Activated CD4-positive, alpha-beta T cell treated with anti-CD3 and anti-CD28 coated beads, Interleukin-2, amount 10 ng/mL, durations not matched to agents 24 days and 14 days (primary cell): ENCODE measurements around the gene ZNF195. TPM values are rescaled to one million over a fixed set of nuclear protein-coding genes. Genes with fewer than 3 reads are reported as not detected.
A peak's percentile ranks its signal among the peaks of the same experiment; 100 is the strongest.
"Not testable (repeated sequence)": the region's sequence is repeated elsewhere in the genome, so short reads cannot be mapped to it uniquely, and the experiment has no call there.

ENCODE experiments used
- DNase-seq: peaks from one replicate; pipeline ENCODE4 v3.0.0; 2022
- H3K27ac Mint-ChIP-seq: one replicate; pipeline ENCODE4 v1.8.0; 2022; ENCODE audit warnings: mild to moderate bottlenecking, mixed read lengths
- H3K27me3 Mint-ChIP-seq: one replicate; pipeline ENCODE4 v1.8.0; 2022; ENCODE audit warnings: mixed read lengths
- H3K36me3 Mint-ChIP-seq: one replicate; pipeline ENCODE4 v1.8.0; 2022; ENCODE audit warnings: low read depth, mild to moderate bottlenecking, mixed read lengths
- H3K4me1 Mint-ChIP-seq: one replicate; pipeline ENCODE4 v1.8.0; 2021; ENCODE audit warnings: mixed read lengths
- H3K4me3 Mint-ChIP-seq: one replicate; pipeline ENCODE4 v1.8.0; 2022; ENCODE audit warnings: mild to moderate bottlenecking, moderate library complexity, mixed read lengths
- H3K9me3 Mint-ChIP-seq: one replicate; pipeline ENCODE4 v1.8.0; 2021; ENCODE audit warnings: mixed read lengths
- intact Hi-C: fragments of 100-400 bp; cut with micrococcal nuclease; formaldehyde crosslinking; loops from one replicate; pipeline ENCODE4 v1.15.1; 2023
- total RNA-seq: library from RNA; stranded (reverse); gene quantifications from 2 replicates; pipeline ENCODE4 v1.2.3, GENCODE V29; 2022

The ZNF195 gene
- total RNA-seq, result 39.4 and 44.0 TPM in 2 replicates

GRCh38 chr11:3378426-3379423 is at the start of gene ZNF195:
ZNF195 (minus strand) TSS chr11:3379146; CDS start chr11:3379040, 106 bp downstream.
- Mint-ChIP-seq H3K27ac (peak within 1 kb of the TSS; percentile 97), H3K9me3 (peaks cover 26% of the 10 kb centered on the region), H3K27me3 (no peaks in the 10 kb centered on the region), H3K4me3 (peak within 1 kb of the TSS; percentile 98), H3K36me3 (peaks cover 50% of the 10 kb centered on the region), H3K4me1 (peaks cover 22% of the 10 kb centered on the region)
- peak; percentile 99 for DNase-seq
- intact Hi-C loops, result loop anchor here (1.0 kb wide), 1 partner anchor 44 kb away; no protein-coding TSS in a partner anchor

DNA sequence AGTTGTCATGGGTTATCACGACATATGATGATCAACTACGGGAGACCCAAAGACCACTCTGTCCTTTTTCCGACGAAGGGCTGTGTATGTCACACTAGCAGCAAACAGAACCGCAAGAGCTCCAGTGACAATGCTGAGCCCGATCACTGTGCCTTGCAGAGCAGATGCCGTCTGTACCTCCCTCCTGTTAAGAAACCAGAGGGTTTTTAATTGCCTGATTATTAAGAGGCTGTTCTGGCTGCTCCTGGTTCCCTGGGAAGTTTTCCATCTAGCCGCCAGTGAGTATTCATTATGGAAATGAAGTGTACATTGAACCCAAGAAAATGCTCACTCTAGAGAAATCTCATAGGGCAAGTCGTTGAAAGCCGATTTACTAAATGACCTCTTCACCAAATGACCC is 49.1 kb upstream of the ZNF195 start:
- peaks cover 23% of the 10 kb centered on the region for H3K27me3 Mint-ChIP-seq
- DNase-seq, H3K4me1 Mint-ChIP-seq, intact Hi-C loops, H3K9me3 Mint-ChIP-seq, H3K36me3 Mint-ChIP-seq, H3K4me3 Mint-ChIP-seq, H3K27ac Mint-ChIP-seq: not testable (repeated sequence)

- H3K36me3 Mint-ChIP-seq, H3K27ac Mint-ChIP-seq, DNase-seq, H3K4me3 Mint-ChIP-seq, intact Hi-C loops, H3K9me3 Mint-ChIP-seq, H3K4me1 Mint-ChIP-seq: not testable (repeated sequence)
- H3K27me3 Mint-ChIP-seq, result peaks cover 27% of the 10 kb centered on the region
These were observed 47.6 kb upstream of the ZNF195 start for GRCh38 chr11:3426541-3426940.

DNA sequence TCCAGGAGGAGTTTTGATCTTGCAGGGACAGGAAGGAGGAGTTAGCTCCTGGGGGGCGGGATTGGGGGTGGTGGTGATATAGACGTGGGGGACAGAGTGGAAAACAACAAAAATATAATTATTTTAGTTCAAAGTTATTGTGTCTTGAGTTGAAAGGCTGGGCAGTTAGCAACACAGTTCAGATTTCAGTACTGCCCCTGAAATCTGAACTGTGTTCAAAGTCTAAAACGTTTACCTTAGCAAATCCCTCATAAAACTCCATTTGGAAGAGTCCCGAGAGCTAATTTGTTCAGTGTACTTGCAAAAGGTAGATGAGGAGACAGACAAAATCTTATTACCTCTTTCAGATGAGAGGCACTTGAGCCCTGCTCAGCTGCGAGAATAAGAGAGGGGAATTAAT is 45.0 kb upstream of the ZNF195 start:
- H3K9me3 Mint-ChIP-seq, H3K4me1 Mint-ChIP-seq, H3K36me3 Mint-ChIP-seq, DNase-seq, H3K27ac Mint-ChIP-seq: not testable (repeated sequence)
- Mint-ChIP-seq H3K27me3 (peaks cover 26% of the 10 kb centered on the region), H3K4me3 (peak overlapping the region; percentile 95)
- intact Hi-C loops, result loop anchor here (5.0 kb wide), 1 partner anchor 522 kb away; a partner anchor contains a TSS

- H3K27me3 Mint-ChIP-seq, result peaks cover 23% of the 10 kb centered on the region
- peak overlapping the region; percentile 95 for H3K4me3 Mint-ChIP-seq
- intact Hi-C loops, result loop anchor here (5.0 kb wide), 1 partner anchor 521 kb away; a partner anchor contains a TSS
- not testable (repeated sequence) for H3K36me3 Mint-ChIP-seq, H3K9me3 Mint-ChIP-seq, DNase-seq, H3K4me1 Mint-ChIP-seq
- H3K27ac Mint-ChIP-seq, result peak overlapping the region; percentile 91
These were observed 44.3 kb upstream of the ZNF195 start for GRCh38 chr11:3423138-3423731.

DNA sequence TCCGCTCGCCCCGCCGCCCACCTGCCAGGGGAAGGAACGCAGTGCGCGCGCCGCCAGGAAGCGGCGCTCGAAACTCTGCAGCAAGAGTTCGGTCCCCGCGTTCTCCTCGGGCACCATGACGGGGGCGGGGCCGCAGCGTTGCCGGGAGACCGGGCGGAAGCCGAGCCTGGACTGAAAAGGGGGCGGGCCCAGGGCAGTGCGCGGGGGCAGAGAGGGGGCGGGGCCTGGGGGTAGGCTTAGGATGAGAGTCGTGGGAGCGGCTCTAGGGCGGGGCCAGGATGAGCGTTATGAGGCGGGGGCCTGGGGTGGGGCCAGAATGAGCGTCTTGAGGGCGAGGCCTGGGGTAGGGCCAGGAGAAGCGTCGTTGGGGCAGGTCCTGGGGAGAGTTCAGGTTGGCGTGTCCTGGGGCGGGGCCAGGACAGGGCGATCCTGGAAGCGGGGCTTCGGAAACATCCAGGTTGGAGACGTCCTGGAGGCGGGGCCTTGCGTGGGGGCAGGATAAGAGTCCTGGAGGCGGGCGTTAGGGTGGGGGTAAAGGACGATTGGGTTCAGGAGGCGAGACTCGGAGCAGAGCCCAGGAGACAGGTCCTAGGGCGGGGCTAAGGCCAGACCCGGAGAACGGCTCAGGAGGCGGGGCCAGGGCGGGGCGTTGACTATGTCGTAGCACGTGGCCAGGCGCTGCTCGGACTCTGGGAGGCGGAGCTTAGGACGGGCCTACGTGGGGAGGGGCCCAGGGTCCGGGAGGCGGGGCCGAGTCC is 43.6 kb upstream of the ZNF195 start:
- not testable (repeated sequence) for H3K4me1 Mint-ChIP-seq, H3K9me3 Mint-ChIP-seq, H3K36me3 Mint-ChIP-seq
- peak; percentile 99 for DNase-seq
- intact Hi-C loops, result loop anchor here (1.0 to 5.0 kb wide), 2 partner anchors 43 to 520 kb away; partner anchors contain the start of gene ZNF195
- Mint-ChIP-seq H3K4me3 (peak overlapping the region; percentile 95), H3K27ac (peak overlapping the region; percentile 91), H3K27me3 (peaks cover 22% of the 10 kb centered on the region)

DNA sequence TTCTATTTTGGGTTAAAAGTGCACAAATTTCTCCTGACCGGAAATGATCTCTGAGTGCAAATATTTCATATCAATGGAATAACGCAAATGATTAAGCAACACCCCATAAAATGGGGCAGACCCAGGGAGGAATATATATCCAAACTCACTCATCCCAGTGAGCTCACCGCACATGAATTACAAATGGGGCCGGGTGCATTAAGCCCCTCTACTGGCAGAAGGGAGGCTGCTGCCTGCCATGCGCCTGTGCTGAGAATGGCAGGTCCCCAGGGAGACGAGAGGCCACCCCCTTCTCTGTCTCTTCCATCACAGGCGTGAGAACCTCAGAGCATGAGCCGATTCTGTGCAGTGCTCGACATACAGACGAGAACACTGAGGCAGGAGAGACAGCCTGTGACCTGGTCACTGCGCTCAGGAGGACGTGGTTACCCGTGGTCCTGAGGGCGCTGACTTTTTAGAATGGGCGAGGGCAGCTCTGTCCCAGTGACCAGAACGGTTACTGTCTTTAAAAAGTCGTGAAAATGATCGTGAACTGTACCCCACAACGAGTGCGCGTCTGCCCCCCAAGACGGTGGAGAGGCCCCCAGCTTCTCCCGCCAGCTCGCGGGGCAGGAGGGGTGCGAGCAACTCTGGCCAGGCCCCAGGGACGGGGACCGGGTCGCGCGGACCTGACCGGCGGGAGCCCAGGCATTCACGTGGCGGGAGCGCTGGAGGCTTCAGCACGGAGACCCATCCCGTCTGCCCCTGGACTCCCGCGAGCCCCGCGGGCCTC is 42.8 kb upstream of the ZNF195 start:
- intact Hi-C loops, result loop anchor here (1.0 to 5.0 kb wide), 2 partner anchors 42 to 519 kb away; partner anchors contain the start of gene ZNF195
- not testable (repeated sequence) for H3K36me3 Mint-ChIP-seq, H3K4me1 Mint-ChIP-seq, DNase-seq, H3K9me3 Mint-ChIP-seq
- H3K4me3 Mint-ChIP-seq, result peak overlapping the region; percentile 95
- H3K27ac Mint-ChIP-seq, result peak overlapping the region; percentile 67
- peaks cover 22% of the 10 kb centered on the region for H3K27me3 Mint-ChIP-seq

DNA sequence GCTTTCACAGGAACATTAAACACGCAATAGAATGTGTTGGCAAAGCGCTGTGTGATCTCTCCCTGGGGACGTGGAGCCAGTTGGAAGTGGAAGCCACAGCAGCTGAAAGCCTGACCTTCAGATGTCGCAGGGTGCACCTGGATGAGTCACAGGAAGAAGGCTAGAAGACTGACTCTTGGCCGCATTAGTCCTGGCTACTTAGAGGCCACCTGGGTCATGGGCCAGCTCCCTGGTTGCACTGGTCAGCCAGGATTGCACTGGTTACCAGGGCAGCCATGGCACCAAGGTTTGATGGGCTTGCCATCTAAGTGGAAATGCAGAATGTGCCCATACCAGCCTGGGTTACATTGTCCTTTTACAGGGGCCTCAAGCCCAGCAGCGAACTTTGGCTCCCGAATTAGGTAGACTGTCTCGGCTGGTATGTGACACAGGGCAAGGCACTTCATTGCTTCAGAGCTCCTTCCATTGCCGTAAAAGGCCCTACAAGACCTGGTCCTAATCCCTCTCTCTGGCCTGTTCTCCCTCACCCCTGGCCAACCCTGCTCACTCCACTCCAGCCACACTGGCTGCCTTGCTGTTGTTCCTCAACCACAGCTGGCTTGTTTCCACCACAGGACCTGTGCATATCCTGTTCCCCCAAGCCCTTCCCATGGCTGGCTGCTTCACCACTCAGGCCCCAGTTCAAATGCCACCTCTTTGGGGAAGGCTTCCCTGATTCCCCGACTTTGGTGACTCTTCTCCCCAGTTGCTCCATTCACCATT is 41.5 kb upstream of the ZNF195 start:
- not testable (repeated sequence) for DNase-seq, H3K27ac Mint-ChIP-seq, H3K4me1 Mint-ChIP-seq, H3K4me3 Mint-ChIP-seq, H3K9me3 Mint-ChIP-seq, H3K36me3 Mint-ChIP-seq
- peaks cover 16% of the 10 kb centered on the region for H3K27me3 Mint-ChIP-seq
- intact Hi-C loops, result loop anchor here (5.0 kb wide), 1 partner anchor 518 kb away; a partner anchor contains a TSS

DNA sequence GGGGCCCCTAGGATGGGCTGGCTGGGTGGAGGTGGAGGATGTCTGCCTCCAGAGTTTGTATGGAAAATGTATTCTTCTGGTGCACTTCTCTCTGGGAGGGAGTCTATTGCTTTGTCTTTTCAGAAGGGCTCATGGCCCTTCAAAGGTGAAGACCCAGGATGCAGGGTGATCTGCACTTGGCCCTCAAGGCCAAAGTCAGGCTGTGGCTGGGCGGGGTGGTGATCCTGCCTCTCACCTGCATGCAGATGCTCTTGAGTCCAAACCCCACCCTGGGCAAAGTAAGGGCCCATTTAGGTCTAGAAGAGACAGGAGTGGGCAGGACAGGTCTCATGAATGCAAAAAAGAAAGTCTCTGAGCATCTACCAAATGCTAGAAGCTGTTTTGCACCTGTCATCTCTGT is 40.5 kb upstream of the ZNF195 start:
- peaks cover 15% of the 10 kb centered on the region for H3K27me3 Mint-ChIP-seq
- H3K36me3 Mint-ChIP-seq, H3K4me1 Mint-ChIP-seq, H3K4me3 Mint-ChIP-seq, H3K9me3 Mint-ChIP-seq, DNase-seq, intact Hi-C loops, H3K27ac Mint-ChIP-seq: not testable (repeated sequence)

- DNase-seq, result peak; percentile 87
- H3K9me3 Mint-ChIP-seq, H3K27ac Mint-ChIP-seq, H3K36me3 Mint-ChIP-seq, H3K4me3 Mint-ChIP-seq, intact Hi-C loops, H3K4me1 Mint-ChIP-seq: not testable (repeated sequence)
- H3K27me3 Mint-ChIP-seq, result peaks cover 13% of the 10 kb centered on the region
These were observed 38.1 kb upstream of the ZNF195 start for GRCh38 chr11:3417047-3417446.

GRCh38 chr11:3415301-3415700 is 36.4 kb upstream of the ZNF195 start:
- H3K4me1 Mint-ChIP-seq, DNase-seq, H3K27me3 Mint-ChIP-seq, H3K27ac Mint-ChIP-seq, intact Hi-C loops, H3K9me3 Mint-ChIP-seq, H3K4me3 Mint-ChIP-seq, H3K36me3 Mint-ChIP-seq: not testable (repeated sequence)

DNA sequence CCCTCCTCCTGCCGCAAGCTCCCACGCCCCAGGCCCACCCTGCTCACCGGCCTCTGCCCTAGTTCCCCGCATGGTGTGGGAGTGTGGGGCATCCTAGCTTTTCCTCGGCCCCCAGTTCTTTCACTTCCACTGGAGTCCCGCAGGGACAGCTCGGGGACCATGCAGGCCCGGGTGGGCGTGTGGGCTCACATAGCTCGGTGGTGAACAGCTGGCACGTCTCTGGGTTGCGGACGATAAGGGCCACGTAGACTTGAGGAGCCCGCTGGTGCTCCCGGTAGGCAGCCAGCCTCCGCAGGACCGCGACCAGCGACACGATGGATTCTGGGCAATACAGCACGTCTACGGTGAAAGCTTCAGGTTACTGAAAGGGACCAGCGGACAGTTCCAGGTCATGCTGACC is 34.7 kb upstream of the ZNF195 start:
- H3K27me3 Mint-ChIP-seq, H3K4me3 Mint-ChIP-seq, intact Hi-C loops, H3K36me3 Mint-ChIP-seq, DNase-seq, H3K9me3 Mint-ChIP-seq, H3K27ac Mint-ChIP-seq, H3K4me1 Mint-ChIP-seq: not testable (repeated sequence)
